ENCODE data around the gene STRADB. TPM values are rescaled to one million over a fixed set of nuclear protein-coding genes. Genes with fewer than 3 reads are reported as not detected.

Gene STRADB, protein sequence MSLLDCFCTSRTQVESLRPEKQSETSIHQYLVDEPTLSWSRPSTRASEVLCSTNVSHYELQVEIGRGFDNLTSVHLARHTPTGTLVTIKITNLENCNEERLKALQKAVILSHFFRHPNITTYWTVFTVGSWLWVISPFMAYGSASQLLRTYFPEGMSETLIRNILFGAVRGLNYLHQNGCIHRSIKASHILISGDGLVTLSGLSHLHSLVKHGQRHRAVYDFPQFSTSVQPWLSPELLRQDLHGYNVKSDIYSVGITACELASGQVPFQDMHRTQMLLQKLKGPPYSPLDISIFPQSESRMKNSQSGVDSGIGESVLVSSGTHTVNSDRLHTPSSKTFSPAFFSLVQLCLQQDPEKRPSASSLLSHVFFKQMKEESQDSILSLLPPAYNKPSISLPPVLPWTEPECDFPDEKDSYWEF
- 14.6 and 18.1 TPM in 2 replicates for total RNA-seq

DNA sequence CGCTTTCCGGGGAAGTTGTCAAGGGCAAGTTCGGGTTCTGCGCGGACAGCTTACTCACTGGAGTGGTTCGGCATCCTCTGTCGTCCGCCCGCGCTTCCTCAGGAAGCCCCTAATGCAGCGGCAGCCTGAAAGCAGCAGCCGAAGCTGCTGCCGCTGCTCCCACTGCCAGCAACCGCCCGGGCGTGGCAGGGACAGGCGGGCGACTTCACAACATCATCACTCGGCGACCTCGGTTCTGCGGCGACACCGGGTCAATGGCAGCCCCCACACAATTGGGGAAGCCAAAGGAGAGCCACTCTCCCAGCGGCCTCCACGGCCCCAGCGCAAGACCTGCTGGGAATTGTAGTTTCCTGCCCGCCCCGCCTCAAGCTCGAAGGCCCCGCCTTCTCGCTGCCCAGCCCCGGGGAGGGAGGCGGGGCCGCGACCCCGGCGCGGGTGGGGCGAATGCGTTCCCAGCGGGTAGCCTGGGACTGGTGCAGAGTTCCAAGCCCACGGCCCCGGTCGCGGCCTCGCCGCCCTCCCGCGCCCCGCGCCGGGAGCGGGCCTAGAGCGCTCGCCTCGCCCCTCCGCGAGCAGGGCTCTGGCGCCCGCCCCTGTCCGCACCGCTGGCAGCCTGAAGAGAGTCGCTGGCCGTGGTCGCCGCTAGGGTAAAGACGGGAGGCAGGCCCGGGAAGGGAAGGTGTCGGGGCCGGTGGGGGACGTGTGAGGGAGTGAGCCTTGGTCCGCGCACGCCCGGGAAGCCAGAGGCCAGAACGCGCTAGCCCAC, at the start of gene STRADB, which contains the start of gene TRAK2:
TSS of gene STRADB (plus strand) at position 449 of the 766 bp plus-strand sequence. CDS start 3,101 bp downstream, outside the sequence.
TSS of gene TRAK2 (minus strand) at position 167 of the 766 bp plus-strand sequence. CDS start 30,951 bp downstream, outside the sequence.
- H3K27ac Mint-ChIP-seq, result peak within 1 kb of the TSS; percentile 93
- H3K36me3 Mint-ChIP-seq (ENCODE audit: low read depth), result peaks cover 11% of the 10 kb centered on the region
- H3K4me3 Mint-ChIP-seq, result peak within 1 kb of the TSS; percentile 94
- peaks cover 43% of the 10 kb centered on the region for H3K4me1 Mint-ChIP-seq (ENCODE audit: low read depth)
- intact Hi-C loops (cut with micrococcal nuclease), result loop anchor here (1.0 to 5.0 kb wide), 16 partner anchors 19 to 1459 kb away; partner anchors contain the start of genes BZW1, CASP10, FZD7 and HYCC2
- peaks cover 12% of the 10 kb centered on the region for H3K27me3 Mint-ChIP-seq (ENCODE audit: insufficient read depth)
- no peaks in the 10 kb centered on the region for H3K9me3 Mint-ChIP-seq
- DNase-seq (ENCODE audit: low spot score), result peak; percentile 94

DNA sequence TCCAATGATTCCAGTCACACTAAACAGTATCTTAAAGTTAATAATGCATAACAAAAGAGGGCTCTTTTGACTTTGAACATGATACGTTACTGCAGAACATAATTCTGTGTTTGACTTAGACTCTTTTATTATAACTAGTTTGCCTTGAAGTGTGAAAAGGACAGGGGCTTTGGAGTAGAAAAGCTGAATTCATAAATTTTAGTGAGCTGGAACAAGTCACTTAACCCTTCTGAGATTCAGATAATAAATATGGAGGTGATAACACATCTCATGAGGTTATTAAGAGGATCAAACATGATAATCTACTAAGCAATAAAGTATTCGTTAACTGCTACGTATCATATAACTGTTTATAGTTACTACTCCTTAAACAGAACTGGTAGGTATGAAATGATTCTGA, 49.7 kb upstream of the STRADB start:
- Mint-ChIP-seq H3K9me3 (no peaks in the 10 kb centered on the region), H3K4me1 (ENCODE audit: low read depth) (peaks cover 34% of the 10 kb centered on the region), H3K36me3 (ENCODE audit: low read depth) (peaks cover 18% of the 10 kb centered on the region), H3K4me3 (no peak overlapping the region), H3K27ac (no peak overlapping the region), H3K27me3 (ENCODE audit: insufficient read depth) (no peaks in the 10 kb centered on the region)
- intact Hi-C loops (cut with micrococcal nuclease), result no loop called here
- DNase-seq (ENCODE audit: low spot score), result no peak

DNA sequence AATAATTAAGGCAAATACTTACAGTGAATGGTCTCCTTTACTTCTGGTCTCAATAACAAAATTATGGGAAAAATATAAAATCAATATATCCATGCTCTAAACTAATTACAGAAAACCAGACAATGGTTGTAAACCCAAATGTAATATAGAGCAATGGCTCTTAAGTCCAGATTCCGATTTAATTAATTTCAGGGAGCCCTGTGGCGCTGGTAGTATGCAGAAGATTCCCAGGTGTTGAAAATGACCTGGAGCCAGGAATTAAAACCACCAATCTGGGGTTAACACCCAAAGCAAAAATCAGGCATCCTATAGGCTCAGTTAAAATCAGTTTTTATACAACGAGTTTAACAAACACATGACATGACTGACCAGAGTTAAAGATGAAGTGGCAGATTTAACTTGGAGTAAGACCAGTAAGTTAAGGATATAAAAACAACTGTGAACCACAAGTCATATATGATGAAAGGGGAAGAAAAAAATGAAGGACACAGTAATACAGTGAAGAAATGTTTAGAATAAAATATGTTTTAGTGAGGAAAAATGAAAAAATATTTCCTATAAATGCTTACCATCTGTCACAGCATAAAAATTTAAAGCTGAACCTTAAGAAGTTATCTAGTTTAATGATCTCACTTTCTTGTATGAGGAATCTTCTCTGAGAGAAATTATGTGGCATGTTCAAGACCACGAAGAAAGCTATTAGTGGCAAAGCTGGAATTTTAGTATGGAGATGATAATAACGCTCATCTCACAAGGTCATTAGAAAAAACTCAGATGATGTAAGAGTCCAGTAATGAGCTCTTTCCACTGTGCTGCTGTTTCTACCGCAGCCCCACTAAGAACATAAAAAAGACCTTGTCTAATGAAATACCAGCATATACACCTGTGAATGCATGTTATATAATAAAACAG, 48.6 kb upstream of the STRADB start:
- Mint-ChIP-seq H3K9me3 (no peaks in the 10 kb centered on the region), H3K27ac (no peak overlapping the region), H3K36me3 (ENCODE audit: low read depth) (peaks cover 19% of the 10 kb centered on the region), H3K4me1 (ENCODE audit: low read depth) (peaks cover 41% of the 10 kb centered on the region), H3K4me3 (no peak overlapping the region), H3K27me3 (ENCODE audit: insufficient read depth) (no peaks in the 10 kb centered on the region)
- intact Hi-C loops (cut with micrococcal nuclease), result no loop called here
- DNase-seq (ENCODE audit: low spot score), result no peak

DNA sequence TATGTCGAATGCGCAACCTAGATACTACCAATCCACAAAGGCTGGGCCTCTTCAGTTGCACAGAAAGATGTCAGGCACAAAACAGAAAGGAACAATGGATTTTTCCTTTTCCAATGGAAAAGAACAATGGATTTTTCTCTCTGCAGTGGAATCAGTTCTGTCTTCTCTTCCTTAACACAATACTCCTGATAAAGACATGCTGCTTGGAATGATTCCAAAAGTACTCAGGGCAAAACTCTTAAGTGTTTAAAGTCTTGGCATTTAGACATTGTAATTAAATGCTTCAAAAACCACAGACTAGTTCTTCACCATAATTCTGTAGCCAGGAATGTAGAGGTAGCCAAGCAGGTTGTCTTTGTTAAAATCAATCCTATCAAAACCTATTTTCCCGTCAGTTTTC, 47.7 kb upstream of the STRADB start:
- Mint-ChIP-seq H3K27ac (no peak overlapping the region), H3K4me3 (no peak overlapping the region), H3K27me3 (ENCODE audit: insufficient read depth) (no peaks in the 10 kb centered on the region), H3K9me3 (no peaks in the 10 kb centered on the region), H3K4me1 (ENCODE audit: low read depth) (peaks cover 41% of the 10 kb centered on the region), H3K36me3 (ENCODE audit: low read depth) (peaks cover 18% of the 10 kb centered on the region)
- intact Hi-C loops (cut with micrococcal nuclease), result no loop called here
- no peak for DNase-seq (ENCODE audit: low spot score)

GRCh38 chr2:201404699-201405280, 46.8 kb upstream of the STRADB start:
- DNase-seq (ENCODE audit: low spot score), result no peak
- H3K27ac Mint-ChIP-seq, result no peak overlapping the region
- peak overlapping the region; percentile 0 for H3K4me3 Mint-ChIP-seq
- peaks cover 18% of the 10 kb centered on the region for H3K36me3 Mint-ChIP-seq (ENCODE audit: low read depth)
- intact Hi-C loops (cut with micrococcal nuclease), result loop anchor here (5.0 kb wide), 2 partner anchors 167 to 238 kb away; partner anchors contain the start of gene TMEM237
- H3K27me3 Mint-ChIP-seq (ENCODE audit: insufficient read depth), result no peaks in the 10 kb centered on the region
- peaks cover 41% of the 10 kb centered on the region for H3K4me1 Mint-ChIP-seq (ENCODE audit: low read depth)
- no peaks in the 10 kb centered on the region for H3K9me3 Mint-ChIP-seq

GRCh38 chr2:201406077-201406662, 45.4 kb upstream of the STRADB start:
- peaks cover 41% of the 10 kb centered on the region for H3K4me1 Mint-ChIP-seq (ENCODE audit: low read depth)

DNA sequence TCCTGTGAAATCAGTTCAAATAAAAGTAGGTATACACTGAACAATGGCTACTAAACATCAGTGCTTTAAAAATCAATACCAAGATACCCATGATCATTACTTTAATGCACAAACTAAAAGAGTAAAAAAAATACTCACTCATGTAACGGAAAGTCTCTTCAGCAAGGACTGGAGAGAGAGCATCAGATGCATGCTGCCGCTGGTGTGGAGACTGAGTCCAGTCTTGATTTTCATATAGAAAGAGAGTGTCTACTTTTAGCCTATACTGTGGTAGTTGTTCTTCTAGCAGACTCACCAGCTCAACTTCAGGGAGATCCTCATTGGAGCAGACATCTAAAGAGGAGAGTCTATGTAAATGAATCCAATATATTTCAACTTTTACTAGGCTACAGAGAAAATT, 44.3 kb upstream of the STRADB start:
- H3K27ac Mint-ChIP-seq, result no peak overlapping the region
- peaks cover 23% of the 10 kb centered on the region for H3K36me3 Mint-ChIP-seq (ENCODE audit: low read depth)
- intact Hi-C loops (cut with micrococcal nuclease), result loop anchor here (5.0 kb wide), 2 partner anchors 170 to 235 kb away; partner anchors contain the start of gene TMEM237
- no peaks in the 10 kb centered on the region for H3K9me3 Mint-ChIP-seq
- peaks cover 39% of the 10 kb centered on the region for H3K4me1 Mint-ChIP-seq (ENCODE audit: low read depth)
- no peak overlapping the region for H3K4me3 Mint-ChIP-seq
- no peaks in the 10 kb centered on the region for H3K27me3 Mint-ChIP-seq (ENCODE audit: insufficient read depth)
- no peak for DNase-seq (ENCODE audit: low spot score)

More at GRCh38 chr2:201406077-201406662, 45.4 kb upstream of the STRADB start:
- Mint-ChIP-seq H3K4me3 (no peak overlapping the region), H3K27ac (no peak overlapping the region), H3K27me3 (ENCODE audit: insufficient read depth) (no peaks in the 10 kb centered on the region), H3K9me3 (no peaks in the 10 kb centered on the region), H3K36me3 (ENCODE audit: low read depth) (peaks cover 16% of the 10 kb centered on the region)
- DNase-seq (ENCODE audit: low spot score), result no peak
- intact Hi-C loops (cut with micrococcal nuclease), result loop anchor here (1.0 to 5.0 kb wide), 4 partner anchors 8 to 236 kb away; partner anchors contain the start of genes STRADB, TMEM237 and TRAK2

DNA sequence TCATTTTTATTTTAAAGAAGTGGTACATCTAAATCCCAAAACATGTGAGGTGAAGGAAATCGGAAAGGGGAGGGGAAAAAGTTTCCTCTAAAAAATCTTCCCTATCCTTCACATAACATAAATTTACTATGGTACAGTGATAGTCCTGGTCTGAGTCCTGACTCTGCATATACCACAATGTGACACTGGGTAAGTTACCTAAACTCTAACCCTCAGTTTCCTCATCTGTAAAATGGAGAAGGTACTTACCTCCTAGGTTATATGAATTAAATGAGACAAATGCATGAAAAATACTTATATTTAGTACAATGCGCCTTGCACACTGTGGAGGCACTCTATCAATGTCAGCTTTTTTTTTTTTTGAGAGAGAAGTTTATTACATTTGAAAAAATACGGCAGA, 42.6 kb upstream of the STRADB start:
- no peaks in the 10 kb centered on the region for H3K9me3 Mint-ChIP-seq
- intact Hi-C loops (cut with micrococcal nuclease), result loop anchor here (5.0 kb wide), 2 partner anchors 172 to 233 kb away; partner anchors contain the start of gene TMEM237
- peaks cover 21% of the 10 kb centered on the region for H3K36me3 Mint-ChIP-seq (ENCODE audit: low read depth)
- peaks cover 30% of the 10 kb centered on the region for H3K4me1 Mint-ChIP-seq (ENCODE audit: low read depth)
- no peaks in the 10 kb centered on the region for H3K27me3 Mint-ChIP-seq (ENCODE audit: insufficient read depth)
- H3K27ac Mint-ChIP-seq, result no peak overlapping the region
- no peak for DNase-seq (ENCODE audit: low spot score)
- no peak overlapping the region for H3K4me3 Mint-ChIP-seq

DNA sequence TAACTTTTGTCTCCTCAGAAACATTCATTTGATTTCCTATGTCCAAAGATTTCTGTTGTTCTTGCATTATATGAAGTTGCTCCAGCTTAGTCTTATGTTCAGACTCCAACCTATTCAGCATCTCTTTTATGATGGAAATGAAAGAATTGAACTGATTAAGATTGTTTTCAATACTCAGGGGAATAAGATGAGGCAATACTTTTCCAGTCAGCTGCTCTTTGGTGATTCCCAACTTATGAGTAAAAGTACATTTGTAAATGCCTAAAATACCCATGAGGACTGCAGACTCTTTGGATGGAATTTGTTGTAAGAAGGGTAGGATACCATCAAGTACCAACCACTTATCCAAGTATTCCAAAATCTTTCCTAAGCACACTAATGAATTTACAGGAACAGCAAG, 40.1 kb upstream of the STRADB start:
- H3K36me3 Mint-ChIP-seq (ENCODE audit: low read depth), result peaks cover 13% of the 10 kb centered on the region
- no peak overlapping the region for H3K4me3 Mint-ChIP-seq
- H3K4me1 Mint-ChIP-seq (ENCODE audit: low read depth), result peaks cover 11% of the 10 kb centered on the region
- no peak overlapping the region for H3K27ac Mint-ChIP-seq
- H3K27me3 Mint-ChIP-seq (ENCODE audit: insufficient read depth), result no peaks in the 10 kb centered on the region
- intact Hi-C loops (cut with micrococcal nuclease), result no loop called here
- no peaks in the 10 kb centered on the region for H3K9me3 Mint-ChIP-seq
- DNase-seq (ENCODE audit: low spot score), result no peak

DNA sequence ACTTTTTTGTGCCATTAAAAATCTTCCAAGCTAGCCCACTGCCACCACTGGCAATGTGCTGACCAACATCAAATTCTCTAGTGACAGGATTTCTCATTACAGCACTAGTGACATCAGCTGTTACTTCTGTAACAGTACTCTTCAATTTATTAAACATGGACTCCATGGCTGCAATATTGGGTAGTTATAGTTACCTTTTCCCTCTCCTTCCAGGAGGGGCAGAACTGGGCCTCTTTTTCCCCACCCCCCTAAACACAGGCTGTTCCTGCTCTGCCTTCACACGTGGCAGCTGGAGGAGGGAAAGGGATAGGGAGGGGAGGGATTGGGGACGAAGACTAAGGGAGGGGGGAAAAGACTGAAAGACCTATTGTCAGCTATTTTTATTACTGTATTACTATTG, 38.4 kb upstream of the STRADB start:
- Mint-ChIP-seq H3K4me3 (no peak overlapping the region), H3K27ac (no peak overlapping the region), H3K9me3 (no peaks in the 10 kb centered on the region), H3K36me3 (ENCODE audit: low read depth) (peaks cover 10% of the 10 kb centered on the region), H3K4me1 (ENCODE audit: low read depth) (no peaks in the 10 kb centered on the region), H3K27me3 (ENCODE audit: insufficient read depth) (no peaks in the 10 kb centered on the region)
- no peak for DNase-seq (ENCODE audit: low spot score)
- intact Hi-C loops (cut with micrococcal nuclease), result no loop called here

DNA sequence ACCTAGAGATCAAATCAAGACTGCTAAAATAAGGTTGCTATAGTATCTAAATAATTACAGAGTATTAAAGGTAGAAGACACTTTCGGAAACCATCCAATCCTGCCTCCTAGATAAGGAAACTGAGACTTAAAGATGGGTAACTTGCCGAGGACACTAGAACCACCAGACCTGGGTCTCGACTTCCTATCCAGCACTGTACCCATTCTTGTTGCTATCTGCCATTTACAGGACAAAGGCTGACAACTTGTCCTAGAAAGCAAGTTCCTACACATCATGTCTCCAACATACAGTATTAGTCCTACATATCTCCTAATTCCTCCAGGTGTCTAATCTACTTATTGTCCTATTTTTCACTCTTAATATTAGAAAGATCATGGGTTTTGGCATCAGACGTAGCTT, 38.0 kb upstream of the STRADB start:
- DNase-seq (ENCODE audit: low spot score), result no peak
- Mint-ChIP-seq H3K27me3 (ENCODE audit: insufficient read depth) (no peaks in the 10 kb centered on the region), H3K4me1 (ENCODE audit: low read depth) (no peaks in the 10 kb centered on the region), H3K27ac (no peak overlapping the region), H3K36me3 (ENCODE audit: low read depth) (peaks cover 10% of the 10 kb centered on the region), H3K4me3 (no peak overlapping the region), H3K9me3 (no peaks in the 10 kb centered on the region)
- intact Hi-C loops (cut with micrococcal nuclease), result no loop called here
